ENCODE data around the gene RHEBL1.

The RHEBL1 gene

DNA sequence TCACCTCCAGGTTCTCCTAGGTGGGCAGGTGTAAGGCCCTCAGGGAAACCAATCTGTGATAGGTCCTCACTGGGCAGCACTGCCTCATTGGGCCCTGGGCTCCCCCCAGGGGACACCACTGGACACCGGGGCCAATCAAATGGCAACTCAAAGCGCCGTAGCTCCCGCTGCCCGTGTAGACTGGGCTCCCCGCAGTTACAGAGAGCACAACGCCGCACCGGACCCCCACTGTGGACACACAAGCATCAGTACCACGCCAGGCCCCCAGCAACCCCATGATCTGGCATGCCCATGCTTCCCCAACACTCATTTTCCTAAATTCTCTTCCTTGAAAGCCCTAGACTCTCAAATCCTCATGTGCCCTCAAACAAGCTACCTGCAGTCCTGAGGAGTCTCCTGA lies 15.3 kb downstream of the RHEBL1 start:
- no peak for DNase-seq (ENCODE audit: low spot score)

DNA sequence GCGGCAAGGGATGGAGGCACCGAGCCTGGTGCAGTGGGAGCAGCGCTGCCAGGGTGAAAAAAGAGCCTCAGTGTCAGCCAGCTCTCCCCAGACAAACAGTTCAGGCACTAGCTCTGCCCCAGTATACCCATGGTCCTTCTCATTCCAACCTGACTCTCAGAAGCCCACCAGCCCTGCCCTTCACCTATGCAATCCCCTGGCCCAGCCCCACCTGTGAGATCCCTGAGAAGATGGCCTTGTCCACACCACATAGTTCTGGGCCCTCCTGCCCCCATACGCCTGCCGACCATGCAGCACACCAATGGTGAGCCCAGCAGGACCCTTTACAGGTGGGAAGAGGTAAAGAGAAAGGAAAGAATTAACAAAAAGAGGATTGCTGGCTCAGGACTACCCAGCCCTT lies 15.7 kb downstream of the RHEBL1 start:
- DNase-seq (ENCODE audit: low spot score) = no peak

DNA sequence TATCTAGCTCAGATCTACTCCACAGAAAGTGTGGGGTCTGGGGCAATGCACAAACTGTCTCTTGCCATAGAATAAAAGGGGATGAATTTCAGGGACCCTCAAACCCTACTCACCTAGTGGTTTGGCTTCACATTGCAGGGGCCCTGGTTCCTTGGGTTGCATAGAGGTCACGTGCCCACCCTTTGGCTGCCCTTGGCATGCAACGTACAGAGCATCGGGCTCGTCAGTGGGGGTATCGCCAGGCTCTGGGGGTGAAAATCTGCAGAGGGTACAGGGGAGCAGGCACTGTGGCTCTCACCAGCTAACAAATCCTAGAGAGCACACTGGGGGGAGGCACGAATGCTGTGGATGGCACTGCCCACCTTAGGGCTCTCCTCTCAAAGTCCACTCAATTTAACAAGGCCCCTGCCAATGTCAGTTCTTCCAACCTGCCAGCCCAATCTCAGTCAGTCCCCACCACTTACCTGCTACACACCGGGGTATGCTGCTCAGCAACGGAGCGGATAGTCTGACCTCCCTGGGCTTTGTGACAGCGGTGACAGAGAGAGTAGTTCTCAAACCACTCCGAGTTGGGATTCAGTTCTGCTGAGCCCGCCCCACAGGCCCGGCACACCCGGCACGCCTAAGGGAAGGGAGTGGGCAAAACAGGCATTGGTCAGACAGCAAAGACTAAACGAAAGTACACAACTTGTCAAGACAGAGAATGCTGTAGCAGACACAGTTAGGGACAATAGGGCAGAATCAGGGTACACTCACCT lies 17.1 kb downstream of the RHEBL1 start:
- no peak for DNase-seq (ENCODE audit: low spot score)

DNA sequence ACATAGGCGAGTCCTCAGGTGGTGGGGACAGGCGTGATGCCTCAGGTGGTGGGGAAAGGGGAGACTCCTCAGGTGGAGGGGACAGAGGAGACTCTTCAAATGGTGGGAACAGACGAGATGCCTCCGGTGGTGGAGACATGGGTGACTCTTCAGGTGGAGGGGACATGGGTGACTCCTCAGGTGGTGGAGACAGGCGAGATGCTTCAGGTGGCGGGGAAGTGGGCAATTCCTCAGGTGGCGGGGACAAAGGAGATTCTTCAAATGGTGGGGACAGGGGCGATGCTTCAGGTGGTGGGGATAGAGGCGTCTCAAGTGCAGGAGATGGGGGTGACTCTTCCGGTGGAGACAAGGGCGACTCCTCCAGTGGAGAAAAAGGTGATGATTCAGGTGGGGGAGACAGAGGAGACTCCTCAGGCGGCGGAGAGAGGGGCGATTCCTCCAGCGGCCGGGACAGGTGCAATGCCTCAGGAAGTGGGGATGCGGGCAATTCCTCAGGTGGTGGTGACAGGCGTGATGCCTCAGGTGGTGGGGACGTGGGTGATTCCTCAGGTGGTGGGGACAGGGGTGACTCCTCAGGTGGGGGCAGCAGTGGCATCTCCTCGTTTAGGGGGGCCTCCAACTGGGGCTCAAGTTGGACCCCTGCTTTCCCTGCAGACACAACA lies 17.9 kb downstream of the RHEBL1 start:
- DNase-seq (ENCODE audit: low spot score) = no peak

DNA sequence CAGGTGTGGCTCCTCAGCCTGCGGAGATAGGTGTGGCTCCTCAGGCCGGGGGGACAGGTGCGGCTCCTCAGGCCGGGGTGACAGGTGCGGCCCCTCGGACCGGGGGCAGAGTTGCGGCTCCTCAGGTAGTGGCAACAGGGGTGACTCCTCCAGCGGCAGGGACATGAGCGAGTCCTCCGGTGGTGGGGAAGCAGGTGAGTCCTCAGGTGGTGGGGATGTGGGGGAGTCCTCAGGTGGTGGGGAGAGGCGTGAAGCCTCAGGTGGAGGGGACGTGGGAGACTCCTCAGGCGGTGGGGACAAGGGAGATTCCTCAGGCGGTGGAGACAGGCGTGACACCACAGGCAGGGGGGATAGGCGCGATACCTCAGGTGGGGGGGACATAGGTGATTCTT lies 18.4 kb downstream of the RHEBL1 start:
- DNase-seq (ENCODE audit: low spot score) = no peak

DNA sequence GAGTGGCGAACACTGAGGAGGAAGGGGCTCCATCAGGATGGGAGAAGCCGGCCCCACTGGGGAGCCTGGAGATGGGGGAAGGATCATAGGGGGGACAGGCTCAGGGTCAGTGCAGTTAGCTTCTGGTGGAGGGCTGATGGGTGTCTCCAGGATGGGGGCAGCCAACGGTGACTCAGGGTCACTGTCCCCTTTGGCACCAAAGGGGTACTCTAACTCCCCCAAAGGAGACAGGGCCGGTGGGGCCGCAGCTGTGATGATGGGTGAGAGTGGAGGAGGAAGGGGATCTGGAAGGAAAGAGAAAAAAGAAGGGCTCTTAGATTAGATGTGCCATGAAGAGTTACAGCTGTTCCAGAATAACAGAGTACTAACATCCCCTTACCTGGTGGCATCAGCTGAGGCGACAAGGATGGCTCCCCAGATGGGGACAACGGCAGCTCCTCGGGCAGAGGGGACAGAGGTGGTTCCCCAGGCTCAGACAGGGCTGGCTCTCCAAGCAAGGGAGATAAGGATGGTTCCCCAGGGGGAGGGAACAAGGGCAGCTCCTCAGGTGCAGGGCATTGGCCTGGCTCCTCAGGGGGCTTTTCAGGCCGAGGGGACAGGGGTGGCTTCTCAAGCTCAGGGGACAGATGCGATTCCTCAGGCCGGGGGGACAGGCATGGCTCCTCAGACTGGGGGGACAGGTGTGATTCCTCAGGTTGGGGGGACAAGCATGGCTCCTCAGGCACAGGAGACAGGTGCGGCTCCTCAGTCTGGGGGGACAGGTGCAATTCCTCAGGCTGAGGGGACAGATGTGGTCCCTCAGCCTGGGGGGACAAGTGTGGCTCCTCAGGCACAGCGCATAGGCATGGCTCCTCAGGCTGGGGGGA lies 19.0 kb downstream of the RHEBL1 start:
- no peak for DNase-seq (ENCODE audit: low spot score)

DNA sequence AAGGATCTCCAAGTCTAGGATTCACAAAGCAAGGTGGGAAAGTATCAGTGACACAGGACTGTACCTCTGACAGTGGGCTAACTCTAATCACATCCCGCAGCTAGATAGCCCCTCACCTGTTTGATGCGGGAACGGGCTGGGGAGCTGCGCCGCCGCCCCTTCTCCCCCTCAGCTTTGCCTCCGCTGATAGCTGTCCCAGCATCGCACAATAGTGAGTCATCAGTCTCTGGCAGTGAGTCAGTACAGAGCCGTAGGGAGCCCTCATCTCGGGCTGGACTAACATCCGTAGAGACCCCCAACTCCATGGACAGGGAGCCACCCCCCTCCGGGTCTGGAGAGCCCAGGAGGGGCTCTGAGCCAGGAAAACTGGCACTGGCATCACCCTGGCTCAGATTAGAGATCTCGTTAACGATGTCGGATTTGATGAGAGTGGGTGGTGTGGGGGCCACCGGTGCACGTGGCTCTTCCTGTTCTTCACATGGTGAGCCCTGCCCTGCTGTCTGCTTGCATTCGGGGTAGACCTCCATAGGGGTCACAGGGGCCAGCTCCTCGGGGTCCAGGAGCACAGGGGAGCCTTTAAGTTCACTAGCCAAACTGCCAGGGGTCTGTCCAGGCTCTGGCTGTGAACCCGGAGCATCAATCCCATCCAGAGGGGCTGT lies 20.1 kb downstream of the RHEBL1 start:
- peak; percentile 41 for DNase-seq (ENCODE audit: low spot score)

DNA sequence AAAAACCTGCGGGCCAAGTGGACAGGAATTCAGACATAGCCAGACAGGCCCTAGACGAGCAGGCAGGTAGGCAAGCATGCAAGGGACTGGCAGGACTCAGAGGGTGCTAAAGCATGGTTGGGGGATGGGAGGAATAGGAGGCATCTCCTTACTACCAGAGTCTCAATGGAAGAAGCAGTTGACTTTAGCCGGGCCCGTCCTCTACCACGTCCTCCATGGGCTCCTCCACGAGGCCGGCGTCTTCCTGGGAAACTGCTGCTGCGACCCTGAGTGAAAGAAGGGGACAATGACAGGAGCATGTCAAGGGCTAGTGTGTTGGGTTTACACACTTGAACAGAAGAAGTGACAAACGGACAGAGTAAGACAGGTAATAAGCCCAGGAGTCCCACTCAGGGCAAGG lies 20.8 kb downstream of the RHEBL1 start:
- no peak for DNase-seq (ENCODE audit: low spot score)

DNA sequence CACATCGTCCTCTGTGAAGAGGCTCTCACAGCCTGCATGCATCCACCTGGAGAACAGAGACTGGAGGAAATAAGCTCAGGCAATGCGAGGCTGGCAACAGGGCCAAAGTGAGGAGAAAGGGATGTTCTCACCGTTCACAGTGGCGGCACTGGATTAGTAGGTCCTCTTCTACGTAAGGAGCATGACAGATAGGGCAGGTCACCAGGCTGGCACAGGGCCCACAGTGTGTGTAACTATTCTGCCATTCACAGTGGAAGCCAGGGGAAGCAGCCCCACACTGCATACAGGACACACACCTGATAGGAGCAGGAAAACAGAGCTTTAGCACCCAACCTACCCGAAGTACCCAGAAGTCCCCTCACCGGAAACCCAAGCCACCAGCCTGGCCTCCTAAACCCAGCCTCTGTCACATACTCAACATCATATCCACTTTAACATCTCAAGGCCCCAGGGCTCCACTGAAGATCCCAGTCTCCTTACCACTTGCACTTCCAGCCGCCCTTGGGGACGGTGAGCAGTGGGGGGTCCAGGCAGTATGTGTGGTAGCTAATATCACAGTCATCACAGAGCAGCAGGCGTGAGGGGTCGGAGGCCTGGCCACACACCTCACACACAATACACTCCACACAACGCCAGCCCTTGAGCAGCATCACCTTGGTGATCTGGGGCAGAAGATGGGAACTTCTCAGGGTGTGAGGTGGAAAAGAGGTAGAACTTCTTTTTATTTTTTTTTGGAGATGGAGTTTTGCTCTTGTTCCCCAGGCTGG lies 23.5 kb downstream of the RHEBL1 start:
- DNase-seq (ENCODE audit: low spot score) = no peak

DNA sequence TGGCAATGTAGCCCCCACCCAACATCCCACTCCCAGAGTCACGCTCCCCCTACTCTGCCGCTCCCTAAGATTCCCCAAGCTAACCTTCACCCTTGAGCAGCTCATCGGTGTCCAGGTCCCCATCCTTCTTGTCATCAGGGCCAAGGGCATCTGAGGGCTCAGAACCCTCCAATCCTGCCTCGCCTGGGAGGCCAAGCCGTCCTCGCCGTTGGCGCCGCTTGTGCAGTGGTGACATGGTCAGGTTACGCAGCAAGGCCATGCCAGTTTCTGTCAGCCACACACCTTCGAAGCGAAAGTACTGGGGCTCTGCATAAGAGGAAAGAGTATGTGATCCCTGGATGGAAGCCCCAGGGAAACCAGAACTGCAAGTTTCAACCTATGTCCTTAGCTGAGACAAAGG lies 25.1 kb downstream of the RHEBL1 start:
- DNase-seq (ENCODE audit: low spot score) = no peak

DNA sequence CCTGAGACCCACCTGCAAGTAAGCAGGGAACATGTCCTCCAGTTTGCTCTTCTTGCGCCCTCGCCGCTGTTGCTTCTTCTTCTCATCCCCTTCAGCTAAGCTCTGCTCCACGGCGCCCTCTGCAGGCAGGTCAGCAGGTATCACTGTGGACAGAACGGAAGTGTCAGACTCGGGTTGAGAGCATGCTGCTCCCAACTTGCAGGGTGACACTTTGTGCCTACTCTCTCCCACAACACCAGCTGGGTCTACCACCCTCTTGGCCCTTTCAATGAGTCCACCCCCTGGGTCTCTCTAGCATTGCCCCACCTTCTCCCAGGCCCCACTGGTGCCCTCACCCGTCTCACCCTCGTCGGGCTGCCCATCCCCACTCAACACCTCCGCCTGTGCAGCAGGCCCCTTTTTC lies 25.9 kb downstream of the RHEBL1 start:
- peak; percentile 66 for DNase-seq (ENCODE audit: low spot score)

DNA sequence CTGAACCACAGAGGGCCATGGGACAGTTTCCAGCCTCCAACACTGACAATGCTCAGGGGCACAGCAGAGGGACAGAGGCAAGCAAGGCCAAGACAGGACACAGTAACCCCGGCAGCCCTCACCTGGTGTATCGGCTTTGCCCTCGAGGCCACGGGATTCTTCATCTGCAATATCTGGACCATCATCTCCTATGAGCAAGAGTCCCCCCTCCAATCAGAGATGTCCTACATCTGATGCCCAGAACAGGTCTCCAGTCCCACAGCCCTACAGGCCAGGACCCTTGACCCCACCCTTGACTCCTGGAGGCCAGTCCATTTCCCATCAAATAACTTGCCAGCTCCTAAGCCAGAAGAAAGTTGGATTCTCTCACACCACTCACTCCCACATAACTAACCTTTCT lies 26.5 kb downstream of the RHEBL1 start:
- DNase-seq (ENCODE audit: low spot score) = no peak

DNA sequence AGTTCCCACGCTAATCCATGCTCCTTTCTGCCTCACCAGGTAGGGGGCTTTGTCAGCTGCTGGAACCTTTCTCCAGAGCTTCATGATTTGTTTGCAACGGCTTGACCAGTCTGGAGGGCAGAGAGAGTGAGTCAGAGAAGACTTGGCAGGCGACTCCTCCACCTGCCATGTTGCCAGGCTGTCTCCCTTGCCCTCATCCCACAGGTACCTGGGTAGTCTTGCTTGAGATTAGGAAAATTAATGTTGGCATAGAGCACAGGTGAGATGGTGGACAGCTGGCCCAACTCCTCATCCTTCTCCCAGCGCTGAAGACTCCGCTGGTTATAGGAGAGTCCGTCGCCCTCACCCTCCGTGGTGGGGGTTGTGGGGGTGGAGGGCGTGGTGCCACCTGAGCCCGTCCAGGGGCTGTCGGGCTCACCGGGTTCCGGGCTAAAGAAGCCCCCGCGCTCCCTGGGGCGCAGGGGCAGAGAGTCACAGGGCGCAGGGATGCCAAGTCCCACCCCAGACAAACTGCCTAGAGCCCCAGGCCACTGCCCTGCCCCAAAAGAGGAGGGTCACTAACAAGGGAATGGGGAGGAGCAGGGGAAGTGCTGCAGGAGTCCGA lies 27.8 kb downstream of the RHEBL1 start:
- no peak for DNase-seq (ENCODE audit: low spot score)

DNA sequence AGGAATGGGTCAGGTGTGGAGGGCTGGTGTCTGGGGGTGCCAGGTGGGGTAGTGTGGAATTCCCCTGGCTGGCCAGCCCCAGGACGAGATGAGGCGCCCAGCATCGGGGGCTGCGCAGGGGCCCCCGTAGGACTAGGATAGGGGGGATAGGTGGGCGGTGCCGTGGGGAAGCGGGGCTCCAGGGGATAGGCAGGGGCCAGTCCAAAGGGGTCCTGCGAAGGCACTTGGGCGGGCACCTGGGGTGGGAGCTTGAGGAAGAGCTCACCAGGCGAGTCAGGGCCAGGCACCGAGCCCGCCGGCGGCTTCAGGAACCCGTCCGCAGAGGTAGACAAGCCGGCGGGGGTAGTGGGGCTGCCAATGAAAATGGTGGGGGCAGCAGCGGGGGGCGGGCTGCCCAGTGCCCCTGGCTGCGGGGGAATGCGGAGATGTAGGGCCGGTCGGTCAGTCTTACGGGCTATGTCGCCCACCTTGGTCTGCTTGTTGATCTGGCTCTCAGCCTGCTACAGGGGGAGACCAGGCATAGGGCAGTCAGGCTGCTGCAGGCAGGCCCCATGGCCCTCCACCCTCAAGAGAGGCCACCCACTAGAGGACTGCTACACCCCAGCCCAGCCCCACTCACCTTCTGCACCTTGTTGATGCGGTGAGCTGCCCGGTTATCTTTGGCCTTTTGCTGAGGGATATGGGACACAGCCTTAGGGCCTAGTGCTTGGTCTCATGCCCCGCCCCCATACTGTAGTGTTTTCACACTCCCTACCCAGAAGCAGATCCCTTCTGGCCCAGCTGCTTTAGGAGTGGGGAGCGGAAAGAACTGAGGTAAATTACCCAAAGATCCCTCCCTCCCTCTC lies 28.5 kb downstream of the RHEBL1 start:
- DNase-seq (ENCODE audit: low spot score) = no peak

DNA sequence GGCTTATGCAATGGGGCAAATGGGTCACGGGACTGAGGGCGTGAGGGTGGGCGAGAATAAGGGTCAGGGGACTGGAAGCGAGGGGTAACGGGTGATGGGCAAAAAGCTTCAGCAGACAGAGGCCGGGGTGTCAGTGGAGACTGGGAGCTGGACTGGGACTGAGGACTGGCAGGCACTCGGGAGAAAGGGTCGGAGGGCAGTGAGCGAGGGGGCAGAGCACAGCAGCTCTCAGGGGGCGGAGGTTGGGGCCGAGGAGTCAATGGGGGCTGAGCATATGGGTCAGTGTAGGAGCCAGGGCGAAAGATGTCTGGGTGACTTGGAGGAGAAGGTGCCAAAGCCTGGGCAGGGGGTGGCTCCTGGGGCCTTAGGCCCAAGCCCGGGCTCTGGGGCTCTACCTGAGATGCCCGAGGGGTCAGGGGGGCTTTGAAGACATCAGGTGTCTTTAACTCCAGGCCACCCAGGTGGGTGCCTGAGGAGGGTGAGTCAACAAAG lies 29.4 kb downstream of the RHEBL1 start:
- no peak for DNase-seq (ENCODE audit: low spot score)

DNA sequence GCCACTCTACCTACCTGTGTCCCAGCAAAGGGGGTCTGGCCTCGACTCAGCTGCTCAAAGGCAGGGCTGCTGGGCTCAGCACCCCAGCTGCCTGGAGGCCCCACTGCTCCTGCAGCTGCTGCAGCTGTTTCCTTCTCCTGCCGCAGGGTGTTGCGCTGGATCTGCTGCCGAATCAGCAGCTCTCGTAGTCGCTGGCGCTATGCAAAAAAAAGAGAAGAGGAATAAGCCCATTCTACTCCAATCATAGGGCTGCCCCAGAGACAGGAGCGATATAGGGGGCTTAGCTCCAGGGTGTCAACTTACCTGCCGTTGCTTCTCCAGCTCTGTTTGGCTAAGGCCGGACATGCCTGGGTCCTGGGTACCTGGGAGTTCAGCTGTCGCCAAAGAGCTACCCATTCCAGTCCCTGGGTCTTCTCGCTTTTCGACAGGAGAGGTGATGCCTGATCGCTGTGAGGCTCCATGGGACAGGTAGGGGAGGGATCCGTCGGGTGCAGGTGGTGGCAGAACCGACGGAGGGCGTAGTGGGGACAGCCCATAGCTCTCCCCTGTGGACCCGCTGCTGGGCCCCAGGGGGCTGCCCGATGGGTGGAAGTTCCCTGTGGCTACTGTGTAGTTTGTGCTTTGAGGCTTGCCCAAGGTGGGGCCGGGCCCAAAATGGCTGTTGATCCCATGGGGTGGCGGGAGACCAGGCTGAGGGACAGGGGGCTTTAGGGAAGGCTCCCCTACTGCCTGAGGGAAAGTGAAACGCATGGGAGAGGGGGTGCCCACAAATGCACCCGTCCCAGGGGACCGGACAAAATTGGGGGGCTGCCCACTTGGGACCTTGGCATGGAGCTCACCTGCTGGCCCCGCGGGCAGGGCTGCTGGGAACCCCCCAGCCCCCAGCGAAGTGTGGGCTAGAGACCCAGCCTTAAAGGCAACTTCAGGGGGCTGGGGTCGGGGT lies 30.1 kb downstream of the RHEBL1 start:
- no peak for DNase-seq (ENCODE audit: low spot score)

DNA sequence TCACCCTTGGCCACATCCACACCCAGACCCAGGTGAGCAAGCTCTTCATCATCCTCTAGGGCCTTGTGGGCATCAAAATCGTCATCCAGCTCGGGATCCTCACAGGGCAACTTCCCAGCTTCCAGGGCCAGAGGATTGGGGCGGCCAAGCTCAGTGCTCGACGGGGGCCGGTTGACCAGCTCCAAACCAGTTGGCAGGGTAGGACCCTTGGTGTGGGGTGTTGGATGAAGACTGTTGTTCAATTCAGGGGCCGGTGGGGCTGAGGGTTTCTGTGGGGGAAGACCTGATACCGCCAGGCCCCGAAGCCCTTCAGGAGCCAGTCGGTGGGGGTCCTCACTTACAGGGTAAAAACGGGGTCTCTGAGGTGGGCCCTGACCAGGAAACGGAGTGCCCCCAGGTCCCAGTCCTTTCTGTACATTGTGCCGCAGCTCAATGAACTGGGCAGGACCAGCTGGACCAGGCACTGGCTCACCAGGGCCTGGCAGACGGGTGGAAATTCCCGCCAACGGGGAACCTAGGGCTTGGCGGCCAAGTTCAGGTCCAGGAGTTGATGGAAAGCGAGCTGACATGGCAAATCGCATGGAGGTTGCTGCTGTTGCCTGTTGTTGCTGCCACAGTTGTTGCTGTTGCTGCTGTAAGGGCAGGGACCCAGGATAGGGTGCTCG lies 31.4 kb downstream of the RHEBL1 start:
- no peak for DNase-seq (ENCODE audit: low spot score)

DNA sequence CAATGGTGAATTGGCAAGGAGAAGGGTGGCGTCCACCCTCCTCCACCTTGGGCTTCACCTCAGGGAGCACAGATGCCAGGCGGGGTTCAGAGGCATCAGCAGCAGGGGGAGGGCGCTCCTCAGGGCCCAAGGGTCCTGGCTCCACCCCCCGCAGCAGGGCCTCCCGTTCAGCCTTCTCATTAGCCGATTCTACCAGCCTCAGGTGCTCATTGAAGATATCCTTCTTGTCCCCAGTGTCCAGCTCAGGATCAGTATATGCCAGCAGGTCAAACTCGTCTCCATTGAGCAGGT lies 31.9 kb downstream of the RHEBL1 start:
- DNase-seq (ENCODE audit: low spot score) = no peak

All from Ammon's horn (tissue), 1 donor.